ENCODE data around the gene DNAJC9. TPM values are rescaled to one million over a fixed set of nuclear protein-coding genes. Genes with fewer than 3 reads are reported as not detected.
A peak's percentile ranks its signal among the peaks of the same experiment; 100 is the strongest.

Gene DNAJC9
- total RNA-seq, 1 donor from 2014 or later = 12.4 TPM

GRCh38 chr10:73210395-73211105 is 36.5 kb downstream of the DNAJC9 start:
- Histone ChIP-seq H3K27ac (no peak overlapping the region), H3K4me3 (no peak overlapping the region), H3K27me3 (no peaks in the 10 kb centered on the region), H3K36me3 (peaks cover 11% of the 10 kb centered on the region), H3K9me3 (no peaks in the 10 kb centered on the region), H3K4me1 (no peaks in the 10 kb centered on the region)
- intact Hi-C loops (cut with DNase I) = no loop called here
- ATAC-seq (no peak), DNase-seq (no peak)
- no peak for TF ChIP-seq CTCF (IDR thresholded peaks at IDR 0.05)

- Histone ChIP-seq H3K4me3 (no peak overlapping the region), H3K36me3 (peaks cover 11% of the 10 kb centered on the region), H3K27me3 (no peaks in the 10 kb centered on the region), H3K27ac (no peak overlapping the region), H3K9me3 (no peaks in the 10 kb centered on the region), H3K4me1 (no peaks in the 10 kb centered on the region)
- ATAC-seq (no peak), DNase-seq (no peak)
- intact Hi-C loops (cut with DNase I) = no loop called here
- no peak for TF ChIP-seq CTCF (IDR thresholded peaks at IDR 0.05)
These were observed 37.4 kb downstream of the DNAJC9 start for GRCh38 chr10:73209705-73210104.

GRCh38 chr10:73207883-73208282 is 39.2 kb downstream of the DNAJC9 start:
- intact Hi-C loops (cut with DNase I) = no loop called here
- H3K36me3 ChIP-seq = peaks cover 11% of the 10 kb centered on the region
- H3K4me3 ChIP-seq = no peak overlapping the region
- no peaks in the 10 kb centered on the region for H3K9me3 ChIP-seq
- ATAC-seq (no peak), DNase-seq (no peak)
- no peak for TF ChIP-seq CTCF (IDR thresholded peaks at IDR 0.05)
- H3K4me1 ChIP-seq = no peaks in the 10 kb centered on the region
- no peak overlapping the region for H3K27ac ChIP-seq
- H3K27me3 ChIP-seq = no peaks in the 10 kb centered on the region

- no peak for DNase-seq
- Histone ChIP-seq H3K4me3 (no peak overlapping the region), H3K36me3 (peaks cover 11% of the 10 kb centered on the region)
These were observed 40.7 kb downstream of the DNAJC9 start for GRCh38 chr10:73206385-73206784.

GRCh38 chr10:73205890-73206289 is 41.2 kb downstream of the DNAJC9 start:
- TF ChIP-seq CTCF (IDR thresholded peaks at IDR 0.05) = no peak
- Histone ChIP-seq H3K4me3 (no peak overlapping the region), H3K4me1 (no peaks in the 10 kb centered on the region), H3K9me3 (no peaks in the 10 kb centered on the region), H3K27ac (no peak overlapping the region), H3K36me3 (peaks cover 11% of the 10 kb centered on the region), H3K27me3 (no peaks in the 10 kb centered on the region)
- DNase-seq = no peak
- peak; percentile 68 for ATAC-seq
- intact Hi-C loops (cut with DNase I) = no loop called here

More at GRCh38 chr10:73206385-73206784, 40.7 kb downstream of the DNAJC9 start:
- no peak for ATAC-seq
- H3K9me3 ChIP-seq = no peaks in the 10 kb centered on the region
- intact Hi-C loops (cut with DNase I) = no loop called here
- no peak overlapping the region for H3K27ac ChIP-seq
- no peaks in the 10 kb centered on the region for H3K4me1 ChIP-seq
- no peak for TF ChIP-seq CTCF (IDR thresholded peaks at IDR 0.05)
- no peaks in the 10 kb centered on the region for H3K27me3 ChIP-seq

All from upper lobe of right lung (tissue), 1 donor.